PC-9 (cell line): ENCODE measurements around the gene RBMS3.

Experiments used
- EZH2 ChIP-seq: fragments of 200-600 bp; sonication (generic); IDR thresholded peaks from 2 replicates; pipeline ENCODE4 v1.8.0; 2017; ENCODE audit warnings: antibody characterized with exemption, low read depth
- TF ChIP-seq, protein P1 (sequence below): fragments of 200-600 bp; sonication (generic); conservative IDR thresholded peaks from 2 replicates; pipeline ENCODE4 v1.6.1; 2017; ENCODE audit warnings: mixed run types, antibody characterized with exemption, mild to moderate bottlenecking, moderate library complexity

GRCh38 chr3:29494305-29495036 lies 213.6 kb downstream of the RBMS3 start:
- TF ChIP-seq, protein P1, sequence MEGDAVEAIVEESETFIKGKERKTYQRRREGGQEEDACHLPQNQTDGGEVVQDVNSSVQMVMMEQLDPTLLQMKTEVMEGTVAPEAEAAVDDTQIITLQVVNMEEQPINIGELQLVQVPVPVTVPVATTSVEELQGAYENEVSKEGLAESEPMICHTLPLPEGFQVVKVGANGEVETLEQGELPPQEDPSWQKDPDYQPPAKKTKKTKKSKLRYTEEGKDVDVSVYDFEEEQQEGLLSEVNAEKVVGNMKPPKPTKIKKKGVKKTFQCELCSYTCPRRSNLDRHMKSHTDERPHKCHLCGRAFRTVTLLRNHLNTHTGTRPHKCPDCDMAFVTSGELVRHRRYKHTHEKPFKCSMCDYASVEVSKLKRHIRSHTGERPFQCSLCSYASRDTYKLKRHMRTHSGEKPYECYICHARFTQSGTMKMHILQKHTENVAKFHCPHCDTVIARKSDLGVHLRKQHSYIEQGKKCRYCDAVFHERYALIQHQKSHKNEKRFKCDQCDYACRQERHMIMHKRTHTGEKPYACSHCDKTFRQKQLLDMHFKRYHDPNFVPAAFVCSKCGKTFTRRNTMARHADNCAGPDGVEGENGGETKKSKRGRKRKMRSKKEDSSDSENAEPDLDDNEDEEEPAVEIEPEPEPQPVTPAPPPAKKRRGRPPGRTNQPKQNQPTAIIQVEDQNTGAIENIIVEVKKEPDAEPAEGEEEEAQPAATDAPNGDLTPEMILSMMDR = no peak
- no peak for TF ChIP-seq EZH2
